NB4 (cell line): ENCODE results near the gene LINGO3.
"Not testable (repeated sequence)": the region's sequence is repeated elsewhere in the genome, so short reads cannot be mapped to it uniquely, and the experiment has no call there.

Experiments used
- DNase-seq: peaks from one replicate; pipeline ENCODE4 v3.0.0; 2010; ENCODE audit warnings: low read depth
- H3K4me3 ChIP-seq: one replicate; pipeline ENCODE4 v1.5.1; 2011; ENCODE audit warnings: mild to moderate bottlenecking, low read depth, low read length, moderate library complexity
- CTCF ChIP-seq: IDR thresholded peaks from one replicate; pipeline ENCODE4 v1.5.1; 2012; ENCODE audit warnings: low read depth, low read length
- MYC ChIP-seq: IDR thresholded peaks from 2 replicates; pipeline ENCODE4 v1.6.1; 2011; ENCODE audit warnings: low read depth, low read length
- POLR2A ChIP-seq: IDR thresholded peaks from 2 replicates; pipeline ENCODE4 v1.6.1; 2011; ENCODE audit warnings: mild to moderate bottlenecking; ENCODE audit not compliant: insufficient read length; ENCODE audit errors: extremely low read depth
- TF ChIP-seq, protein P1 (sequence below): IDR thresholded peaks from 2 replicates; pipeline ENCODE4 v1.6.1; 2011; ENCODE audit warnings: low read depth, low read length

Gene LINGO3

DNA sequence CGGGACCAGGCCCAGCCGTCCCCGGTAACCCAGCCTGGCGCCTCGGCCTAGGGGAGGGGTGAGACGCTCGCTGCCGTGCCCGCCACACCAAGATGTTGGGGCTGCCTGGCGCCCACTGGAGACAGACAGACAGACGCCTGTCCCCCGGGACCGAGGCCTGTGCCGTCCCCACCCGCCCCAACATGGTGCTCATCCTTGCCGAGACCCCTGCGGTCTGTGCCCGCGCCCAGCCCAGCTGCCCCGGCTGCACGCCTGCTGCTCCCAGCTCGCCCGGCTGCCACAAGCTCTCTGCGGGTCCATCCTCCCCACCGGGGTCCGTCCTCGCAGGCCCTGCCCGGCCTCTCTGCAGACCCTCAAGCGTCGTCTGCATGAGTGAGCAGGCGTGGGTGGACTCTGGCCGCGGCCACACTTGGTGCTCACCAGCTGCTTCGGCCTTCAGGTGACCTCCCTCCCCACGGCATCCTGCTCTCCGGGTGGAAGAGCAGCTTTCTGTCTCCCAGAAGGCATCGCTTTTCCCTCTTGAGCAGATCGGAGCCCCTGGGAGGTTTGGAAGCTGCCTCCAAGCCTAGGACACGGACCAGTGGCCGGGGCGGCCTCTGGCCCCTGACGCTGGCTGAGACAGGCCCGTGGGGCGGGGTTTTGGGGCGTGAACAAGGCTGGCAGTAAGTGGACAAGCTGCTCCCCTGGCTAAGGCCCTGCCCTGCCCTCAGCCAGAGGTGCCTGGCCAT lies 45.4 kb upstream of the LINGO3 start:
- DNase-seq: no peak
- no peak for TF ChIP-seq CTCF
- no peak for TF ChIP-seq POLR2A
- no peak for TF ChIP-seq MYC
- TF ChIP-seq, protein P1, sequence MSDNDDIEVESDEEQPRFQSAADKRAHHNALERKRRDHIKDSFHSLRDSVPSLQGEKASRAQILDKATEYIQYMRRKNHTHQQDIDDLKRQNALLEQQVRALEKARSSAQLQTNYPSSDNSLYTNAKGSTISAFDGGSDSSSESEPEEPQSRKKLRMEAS: no peak
- H3K4me3 ChIP-seq: no peak overlapping the region

GRCh38 chr19:2352121-2352520 lies 44.2 kb upstream of the LINGO3 start:
- H3K4me3 ChIP-seq: no peak overlapping the region
- DNase-seq: no peak
- TF ChIP-seq, protein P1: no peak
- TF ChIP-seq MYC (no peak), CTCF (no peak), POLR2A (no peak)

DNA sequence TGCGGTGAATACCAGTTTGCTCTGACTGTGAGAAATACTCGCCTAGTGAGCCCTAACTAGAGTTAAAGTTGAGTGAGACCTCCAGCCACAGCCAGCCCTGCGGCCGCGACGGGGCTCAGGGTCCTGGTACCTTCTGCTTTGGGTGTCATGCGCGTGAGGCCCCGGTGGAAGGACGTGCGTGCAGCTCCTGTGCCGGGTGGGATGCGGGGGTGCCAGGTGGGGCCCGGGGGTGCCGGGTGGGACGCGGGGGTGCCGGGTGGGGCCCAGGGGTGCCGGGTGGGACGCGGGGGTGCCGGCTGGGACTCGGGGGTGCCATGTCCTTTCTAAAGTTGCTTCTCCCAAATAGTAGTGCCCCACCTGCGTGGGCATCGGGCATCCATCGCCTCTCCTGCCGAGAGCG lies 43.6 kb upstream of the LINGO3 start:
- DNase-seq: no peak
- H3K4me3 ChIP-seq: no peak overlapping the region
- TF ChIP-seq CTCF (no peak), MYC (no peak), POLR2A (no peak)
- TF ChIP-seq, protein P1: no peak

GRCh38 chr19:2350656-2351055 lies 42.7 kb upstream of the LINGO3 start:
- DNase-seq: no peak
- TF ChIP-seq, protein P1: no peak
- no peak for TF ChIP-seq CTCF
- no peak for TF ChIP-seq POLR2A
- TF ChIP-seq MYC: no peak
- H3K4me3 ChIP-seq: no peak overlapping the region

GRCh38 chr19:2349818-2350217 lies 41.9 kb upstream of the LINGO3 start:
- not testable (repeated sequence) for H3K4me3 ChIP-seq, DNase-seq

DNA sequence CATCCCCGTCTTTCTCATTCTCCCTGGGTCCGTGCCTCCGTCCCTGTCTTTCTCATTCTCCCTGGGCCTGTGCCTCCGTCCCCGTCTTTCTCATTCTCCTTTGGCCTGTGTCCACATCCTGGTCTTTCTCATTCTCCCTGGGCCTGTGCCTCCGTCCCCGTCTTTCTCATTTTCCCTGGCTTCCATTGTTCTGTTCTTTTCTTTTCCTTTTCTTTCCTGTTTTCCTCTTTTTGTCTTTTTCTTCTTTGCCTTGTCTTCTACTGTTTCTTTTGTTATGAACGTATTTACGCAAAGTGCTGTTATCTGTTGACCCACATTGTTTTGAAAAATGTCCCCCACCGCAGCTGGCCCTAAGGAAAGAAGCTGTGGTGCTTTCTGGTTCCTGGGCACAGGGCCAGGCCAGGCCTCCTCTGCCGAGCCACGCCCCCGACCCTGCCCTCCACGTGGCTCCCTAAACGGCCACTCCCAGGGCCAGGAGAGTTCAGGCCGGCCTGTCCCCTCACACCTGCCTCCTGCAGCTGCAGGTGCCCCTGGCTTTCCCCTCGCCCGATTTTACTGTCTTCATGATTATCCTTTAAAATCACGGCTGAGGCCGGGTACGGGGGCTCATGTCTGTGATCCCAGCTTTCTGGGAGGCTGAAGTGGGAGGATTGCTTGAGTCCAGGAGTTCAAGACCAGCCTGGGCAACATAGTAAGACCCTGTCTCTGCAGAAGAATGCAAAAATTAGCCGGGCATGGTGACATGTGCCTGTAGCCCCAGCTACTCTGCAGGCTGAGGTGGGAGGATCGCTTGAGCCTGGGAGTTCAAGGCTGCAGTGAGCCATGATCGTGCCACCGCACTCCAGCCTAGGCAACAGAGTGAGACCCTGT lies 38.1 kb upstream of the LINGO3 start:
- TF ChIP-seq POLR2A: no peak
- TF ChIP-seq MYC: no peak
- TF ChIP-seq, protein P1: no peak
- no peak overlapping the region for H3K4me3 ChIP-seq
- no peak for DNase-seq
